Bone marrow (tissue), 2 donors: Measurements from ENCODE around the gene ZNF207.
"Not testable (repeated sequence)": the region's sequence is repeated elsewhere in the genome, so short reads cannot be mapped to it uniquely, and the experiment has no call there.

ENCODE experiments used
- DNase-seq, 2 donors: peaks; one replicate each; lab custom pipeline; 2025; lab: John Stamatoyannopoulos, UW

The ZNF207 gene

GRCh38 chr17:32349854-32350665, at the start of gene ZNF207:
TSS of gene ZNF207 (plus strand) at chr17:32350157. CDS start at chr17:32350286, 129 bp downstream.
- peak; percentile 82 to 96 for DNase-seq

DNA sequence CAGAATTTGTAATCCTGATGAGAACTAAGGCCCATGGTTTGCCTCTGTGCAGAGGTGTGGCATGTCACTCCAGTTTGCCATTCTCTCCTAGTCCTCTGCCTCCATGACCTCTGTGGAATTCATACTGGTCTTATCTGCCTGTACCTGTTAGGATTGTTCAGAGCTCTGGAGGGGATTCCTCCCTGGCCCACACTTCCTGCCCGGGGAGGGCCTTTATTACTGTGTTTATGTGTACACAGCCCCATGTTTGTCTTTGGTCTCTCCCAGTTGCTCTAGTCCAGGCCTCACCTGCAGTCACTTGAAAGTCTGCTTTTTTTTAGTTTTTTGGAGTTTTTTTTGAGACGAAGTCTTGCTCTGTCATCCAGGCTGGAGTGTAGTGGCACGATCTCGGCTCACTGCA, 47.9 kb upstream of the ZNF207 start:
- no peak for DNase-seq

DNA sequence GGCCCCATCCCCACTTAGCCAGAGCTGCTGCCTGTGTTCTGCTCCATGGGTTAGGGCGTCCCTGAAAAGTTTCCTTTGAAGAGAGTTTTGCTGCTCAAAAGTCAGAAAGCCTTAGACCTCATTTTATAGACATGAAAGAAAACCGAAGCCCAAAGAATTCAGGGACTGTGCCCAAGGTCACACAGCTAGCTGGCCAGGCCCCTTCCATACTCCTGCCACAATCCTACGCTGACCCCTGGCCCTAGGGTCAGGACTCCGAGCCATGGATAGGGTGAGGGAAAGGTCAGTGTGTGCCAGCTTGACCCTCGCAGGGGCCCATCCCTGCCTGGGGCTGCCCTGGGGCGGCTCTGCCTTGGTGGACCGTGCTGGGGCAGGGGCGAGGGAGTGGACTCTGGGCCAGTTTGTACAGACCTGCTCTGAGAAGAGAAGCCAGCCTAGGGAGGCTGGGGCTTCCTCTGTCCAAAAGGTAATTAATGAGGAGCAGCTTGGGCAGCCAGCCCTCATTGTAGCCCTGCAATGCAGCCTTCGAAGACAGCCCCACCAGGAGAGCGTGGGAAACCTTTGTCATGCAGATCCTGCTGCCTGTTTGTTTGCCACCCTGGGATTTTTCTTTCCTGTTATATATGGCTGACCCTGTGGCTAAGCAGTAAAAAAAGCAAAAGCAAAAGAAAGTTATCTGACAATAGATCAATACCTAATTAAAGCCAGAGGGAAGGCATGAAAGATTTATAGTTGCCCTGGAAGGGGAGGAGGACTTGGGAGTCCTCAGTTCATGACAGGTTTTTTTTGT, 46.9 kb upstream of the ZNF207 start:
- DNase-seq: no peak

DNA sequence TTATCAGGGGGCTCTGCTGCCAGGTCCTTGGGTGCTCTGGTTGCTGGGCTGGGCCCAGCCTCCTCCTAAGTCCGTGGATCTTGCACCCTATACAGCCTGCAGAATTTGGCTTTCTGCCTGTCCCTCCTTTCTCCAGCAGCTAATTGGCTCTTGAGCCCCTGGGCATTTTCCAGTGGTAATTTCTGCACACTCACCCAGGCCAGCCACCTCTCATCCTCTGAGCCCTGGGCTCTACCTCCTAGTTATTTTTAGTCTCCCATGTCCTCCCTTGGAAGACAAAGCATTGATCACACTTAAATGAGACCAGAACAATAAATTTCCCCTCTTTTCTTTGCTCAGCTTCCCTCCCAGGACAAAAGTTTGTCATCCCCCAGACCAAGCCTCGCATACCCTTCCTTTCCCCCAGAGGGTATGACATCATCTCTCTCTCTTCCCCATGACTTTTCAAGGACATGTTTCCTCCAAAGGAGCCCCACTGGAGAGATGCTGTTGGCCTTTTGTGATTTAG, 46.1 kb upstream of the ZNF207 start:
- DNase-seq: no peak

- no peak for DNase-seq
Measured at GRCh38 chr17:32305049-32305448, 44.9 kb upstream of the ZNF207 start.

- DNase-seq: peak in 1 of 2 donors; percentile 22
Measured at GRCh38 chr17:32307658-32308057, 42.3 kb upstream of the ZNF207 start.

- no peak for DNase-seq
Measured at GRCh38 chr17:32311028-32311536, 38.9 kb upstream of the ZNF207 start.

DNA sequence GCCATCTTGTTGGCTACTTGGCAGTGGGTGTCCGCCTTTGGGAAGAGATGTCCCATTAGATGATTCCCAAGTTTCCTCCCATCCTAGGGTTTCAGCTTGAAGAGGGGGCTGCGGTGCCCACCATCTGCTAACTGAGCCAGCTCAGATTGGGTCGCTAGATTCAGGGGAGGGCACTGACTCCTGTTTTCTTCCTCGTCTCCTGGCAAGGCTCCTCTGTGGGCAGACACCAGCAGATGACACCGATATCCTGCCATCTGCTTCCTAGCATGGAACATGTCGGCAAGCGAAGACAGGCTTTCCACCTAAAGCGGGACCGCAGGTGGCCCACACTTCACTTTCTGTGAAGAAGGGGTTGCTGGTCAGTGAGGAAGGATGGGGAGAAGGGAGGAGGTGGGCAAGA, 35.3 kb upstream of the ZNF207 start:
- peak in 1 of 2 donors; percentile 37 for DNase-seq

DNA sequence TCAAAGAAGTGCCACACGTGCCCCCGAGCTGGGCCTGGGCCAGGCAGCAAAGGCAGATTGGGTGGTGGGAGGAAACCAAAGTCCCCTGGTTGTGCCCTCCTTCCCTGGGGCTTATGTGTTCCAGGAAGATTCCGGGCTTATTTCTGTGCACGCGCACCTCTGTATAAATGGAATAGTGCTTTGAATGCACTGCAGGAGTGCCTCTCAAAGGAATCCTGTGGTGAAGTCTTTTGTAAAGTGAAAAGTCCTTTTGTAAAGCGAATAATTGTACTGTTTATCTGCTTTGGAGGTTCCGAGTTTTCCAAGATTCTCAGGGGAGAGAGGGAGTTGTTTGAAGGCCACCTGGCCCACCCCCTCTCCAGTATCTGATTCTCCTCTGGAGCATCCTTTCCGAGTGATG, 34.8 kb upstream of the ZNF207 start:
- DNase-seq: no peak

DNA sequence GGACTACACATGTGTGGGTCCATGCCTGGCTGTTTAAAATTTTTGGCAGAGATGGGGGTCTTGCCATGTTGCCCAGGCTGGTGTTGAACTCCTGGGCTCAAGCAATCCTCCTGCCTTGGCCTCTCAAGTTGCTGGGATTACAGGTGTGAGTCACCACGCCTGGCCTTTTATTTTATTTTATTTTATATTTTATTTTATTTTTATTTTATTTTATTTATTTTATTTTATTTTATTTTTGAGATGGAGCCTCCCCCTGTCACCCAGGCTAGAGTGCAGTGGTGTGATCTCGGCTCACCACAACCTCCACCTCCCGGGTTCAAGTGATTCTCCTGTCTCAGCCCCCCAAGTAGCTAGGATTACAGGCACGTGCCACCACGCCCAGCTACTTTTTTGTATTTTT, 33.3 kb upstream of the ZNF207 start:
- DNase-seq: not testable (repeated sequence)

- no peak for DNase-seq
Measured at GRCh38 chr17:32317353-32317752, 32.6 kb upstream of the ZNF207 start.

DNA sequence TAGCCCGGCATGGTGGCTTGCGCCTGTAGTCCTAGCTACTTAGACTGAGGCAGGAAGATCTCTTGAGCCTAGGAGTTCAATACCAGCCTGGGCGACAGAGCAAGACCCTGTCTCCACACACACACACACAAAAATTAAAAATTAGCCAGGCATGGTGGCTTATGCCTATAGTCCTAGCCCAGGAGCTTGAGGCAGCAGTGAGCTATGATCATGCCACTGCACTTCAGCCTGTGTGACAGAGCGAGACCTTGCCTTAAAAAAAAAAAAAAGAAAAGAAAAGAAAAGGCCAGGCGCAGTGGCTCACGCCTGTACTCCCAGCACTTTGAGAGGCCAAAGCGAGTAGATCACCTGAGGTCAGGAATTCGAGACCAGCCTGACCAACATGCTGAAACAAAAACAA, 31.9 kb upstream of the ZNF207 start:
- DNase-seq: no peak

DNA sequence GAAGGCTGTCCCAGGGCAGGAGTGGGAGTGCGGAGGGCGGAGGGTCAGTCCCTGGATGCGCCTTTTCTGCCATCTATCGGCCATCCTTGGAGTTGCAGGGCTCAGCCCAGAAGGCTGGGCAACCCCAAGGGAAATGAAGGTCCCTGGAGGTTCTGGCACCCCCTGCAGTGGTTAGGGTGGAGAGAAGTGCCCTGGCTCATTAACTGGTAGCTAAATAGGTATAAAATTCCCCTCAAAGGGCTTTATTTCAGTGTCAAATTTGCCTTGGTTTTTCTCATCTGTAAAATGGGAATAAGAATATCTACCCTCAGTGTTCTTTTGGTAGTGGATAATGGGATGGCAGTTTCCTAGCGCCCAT, 30.4 kb upstream of the ZNF207 start:
- peak; percentile 55 to 74 for DNase-seq

DNA sequence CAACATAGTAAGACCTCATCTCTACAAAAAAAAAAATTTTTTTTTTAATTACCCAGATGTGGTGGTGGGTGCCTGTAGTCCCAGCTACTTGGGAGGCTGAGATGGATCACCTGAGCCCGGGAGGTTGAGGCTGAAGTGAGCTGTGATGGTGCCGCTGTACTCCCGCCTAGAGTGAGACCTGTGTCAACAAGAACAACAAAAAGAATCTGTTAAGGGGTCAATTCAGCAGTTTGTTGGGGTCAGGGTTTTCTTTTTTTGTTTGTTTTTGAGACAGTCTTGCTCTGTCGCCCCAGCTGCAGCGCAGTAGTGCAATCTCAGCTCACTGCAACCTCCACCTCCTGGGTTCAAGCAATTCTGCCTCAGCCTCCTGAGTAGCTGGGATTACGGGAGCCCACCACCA, 29.9 kb upstream of the ZNF207 start:
- not testable (repeated sequence) for DNase-seq

GRCh38 chr17:32320847-32321246, 29.1 kb upstream of the ZNF207 start:
- no peak for DNase-seq

GRCh38 chr17:32323046-32323445, 26.9 kb upstream of the ZNF207 start:
- no peak for DNase-seq

GRCh38 chr17:32323811-32324491, 26.0 kb upstream of the ZNF207 start:
- peak; percentile 2 to 56 for DNase-seq

- no peak for DNase-seq
Measured at GRCh38 chr17:32327911-32328310, 22.0 kb upstream of the ZNF207 start.

DNA sequence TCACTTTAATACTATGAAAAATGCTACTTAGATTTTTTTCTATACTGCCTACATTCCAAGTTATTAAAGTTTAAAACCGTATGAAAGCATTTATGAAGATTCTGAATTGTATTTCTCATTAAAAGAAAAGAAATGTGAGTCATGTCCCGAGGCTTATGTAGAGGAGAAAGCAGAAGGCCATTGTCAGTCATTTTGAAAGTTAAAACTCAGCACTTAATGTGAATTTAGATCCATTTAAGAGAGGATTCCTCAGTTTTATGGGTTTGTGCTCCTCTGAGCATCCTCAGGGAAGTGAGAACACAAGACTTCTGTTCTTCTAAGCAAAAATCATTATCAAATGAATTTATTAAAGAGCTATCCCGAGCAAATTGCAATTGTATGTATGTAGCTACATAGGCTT, 19.8 kb upstream of the ZNF207 start:
- DNase-seq: no peak

DNA sequence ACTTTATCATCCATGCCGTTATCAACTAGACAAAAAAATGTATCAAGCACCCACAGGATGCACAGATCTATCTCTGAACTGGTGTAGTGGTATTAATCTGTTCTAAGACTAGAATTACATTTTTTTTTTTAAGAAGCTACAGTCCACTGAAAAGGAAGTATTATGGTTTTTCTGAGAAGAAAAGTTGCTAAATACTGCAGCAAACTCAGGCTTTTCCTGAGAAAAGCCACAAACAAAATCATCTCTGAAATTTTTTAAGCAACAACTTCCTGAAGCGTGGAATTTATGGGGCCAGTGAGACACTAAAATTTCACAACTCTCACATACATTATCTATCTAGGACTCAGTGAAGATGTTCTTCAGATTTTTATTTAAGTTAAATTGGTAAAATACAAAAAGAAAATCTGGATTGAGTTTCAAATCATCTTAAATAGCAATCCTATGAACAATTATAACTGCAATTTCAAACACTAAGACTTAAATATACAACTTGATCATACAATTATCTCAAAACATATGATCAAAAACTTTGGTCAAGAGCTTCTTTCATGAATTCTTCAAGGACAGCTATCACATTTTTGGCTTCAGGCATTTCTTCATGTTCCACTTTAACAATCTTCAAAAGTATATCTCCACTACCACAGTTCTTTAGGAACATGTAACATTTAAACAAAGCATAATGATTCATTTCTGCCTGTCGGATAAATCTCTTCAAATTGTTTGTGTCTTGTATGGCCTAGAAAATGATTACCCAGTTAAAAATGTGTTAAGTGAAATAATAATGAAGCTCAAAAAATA, 18.5 kb upstream of the ZNF207 start:
- no peak for DNase-seq

- DNase-seq: no peak
Measured at GRCh38 chr17:32333187-32333586, 16.8 kb upstream of the ZNF207 start.
